ENCODE measurements around the gene CLASP2. TPM values are rescaled to one million over a fixed set of nuclear protein-coding genes. Genes with fewer than 3 reads are reported as not detected.

CLASP2 gene
- total and polyA plus RNA-seq, 2 of the 4 experiments (the other 2 are of a cell fraction) = 11.9 to 49.1 TPM

GRCh38 chr3:33523093-33523667, 194.9 kb downstream of the CLASP2 start:
- no peak overlapping the region for H2BK5ac ChIP-seq (ENCODE audit: low read depth, low read length, poor library complexity, severe bottlenecking)
- H3K56ac ChIP-seq (ENCODE audit: extremely low read depth, insufficient read depth, low read length) = no peak overlapping the region
- no peak overlapping the region for H2AFZ ChIP-seq (replicated peaks; ENCODE audit: low read length, poor library complexity)
- DNase-seq = no peak
- WGBS, 2 experiments (ENCODE audit: extremely low coverage in 2 of 2, insufficient read length in 1 of 2) = no CpG with 5 or more reads among the region's 3 CpGs
- TF ChIP-seq, protein P1, sequence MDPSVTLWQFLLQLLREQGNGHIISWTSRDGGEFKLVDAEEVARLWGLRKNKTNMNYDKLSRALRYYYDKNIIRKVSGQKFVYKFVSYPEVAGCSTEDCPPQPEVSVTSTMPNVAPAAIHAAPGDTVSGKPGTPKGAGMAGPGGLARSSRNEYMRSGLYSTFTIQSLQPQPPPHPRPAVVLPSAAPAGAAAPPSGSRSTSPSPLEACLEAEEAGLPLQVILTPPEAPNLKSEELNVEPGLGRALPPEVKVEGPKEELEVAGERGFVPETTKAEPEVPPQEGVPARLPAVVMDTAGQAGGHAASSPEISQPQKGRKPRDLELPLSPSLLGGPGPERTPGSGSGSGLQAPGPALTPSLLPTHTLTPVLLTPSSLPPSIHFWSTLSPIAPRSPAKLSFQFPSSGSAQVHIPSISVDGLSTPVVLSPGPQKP (IDR thresholded peaks at IDR 0.05; ENCODE audit: borderline replicate concordance, low read depth, low read length) = no peak
- TF ChIP-seq SMC3 (IDR thresholded peaks at IDR 0.05; ENCODE audit: low read depth, low read length) (no peak), CHD1 (IDR thresholded peaks at IDR 0.05; ENCODE audit: low read depth, low read length) (no peak)
- H3K9me3 ChIP-seq (ENCODE audit: control insufficient read depth, insufficient read depth, low read length) = peaks cover 6% of the 10 kb centered on the region; the same call in 1 of the 2 replicates
- no peak overlapping the region for H2AK9ac ChIP-seq (replicated peaks; ENCODE audit: low read depth, low read length, poor library complexity)
- intact Hi-C loops (cut with micrococcal nuclease) = no loop called here
- no peak overlapping the region for H2AK5ac ChIP-seq (ENCODE audit: low read depth, low read length)
- CTCF ChIA-PET = interaction anchor here (0.7 kb wide), 1 partner anchor 72 kb away, joined by 3 read pairs; no protein-coding TSS in a partner anchor
- ATAC-seq (ENCODE audit: low read depth) = no peak
- no peak overlapping the region for H3K14ac ChIP-seq (replicated peaks; ENCODE audit: low read depth, low read length)
- in situ Hi-C loops (cut with MboI; ENCODE audit: low sequenced_read_pairs) = no loop called here
- no TSS peak for BruUV-seq (replicated peaks)
- no peak overlapping the region for H3K4me3 ChIP-seq (ENCODE audit: insufficient read depth, low read depth, low read length)
- H3K9me1 ChIP-seq (ENCODE audit: insufficient read depth, low read length) = no peaks in the 10 kb centered on the region
- peaks cover 8% of the 10 kb centered on the region; the same call in 1 of the 2 replicates for H3K36me3 ChIP-seq (ENCODE audit: control insufficient read depth, insufficient read depth, low read length)
- no peaks in the 10 kb centered on the region for H3K27me3 ChIP-seq (ENCODE audit: control insufficient read depth, insufficient read depth, low read length)
- H3K27ac ChIP-seq (ENCODE audit: insufficient read depth, low read length) = no peak overlapping the region
- H3K23ac ChIP-seq (ENCODE audit: low read depth, low read length) = no peak overlapping the region
- no peak overlapping the region for H2BK20ac ChIP-seq (ENCODE audit: low read depth, low read length)
- no peaks in the 10 kb centered on the region; a peak in 2 of 4 replicates for H3K79me1 ChIP-seq (ENCODE audit: low read depth in 1 of 2, low read length in 2 of 2)
- no peak overlapping the region for H3K18ac ChIP-seq (ENCODE audit: low read depth, low read length)
- POLR2A ChIA-PET (ENCODE audit: unreplicated experiment) = interaction anchor here (0.6 kb wide), 1 partner anchor 61 kb away, joined by 7 read pairs; no protein-coding TSS in a partner anchor
- H4K20me1 ChIP-seq (ENCODE audit: insufficient read depth, low read length) = no peaks in the 10 kb centered on the region
- no peaks in the 10 kb centered on the region for H3K4me1 ChIP-seq (ENCODE audit: control insufficient read depth, insufficient read depth, low read length)
- no peak overlapping the region for H2BK15ac ChIP-seq (ENCODE audit: low read depth, low read length)
- dilution Hi-C loops (cut with HindIII; ENCODE audit: low sequenced_read_pairs, unreplicated experiment) = no loop called here
- H4K8ac ChIP-seq (ENCODE audit: low read depth in 2 of 2, low read length in 2 of 2) = no peak overlapping the region
- H2BK120ac ChIP-seq (ENCODE audit: low read depth, low read length) = no peak overlapping the region
- H3K4me2 ChIP-seq (ENCODE audit: low read depth, low read length) = no peak overlapping the region
- H4K91ac ChIP-seq (ENCODE audit: insufficient read depth, low read depth, low read length) = no peak overlapping the region
- no peak overlapping the region for H3K4ac ChIP-seq (ENCODE audit: low read depth, low read length)
- H4K5ac ChIP-seq (ENCODE audit: low read depth, low read length) = no peak overlapping the region
- H3K9ac ChIP-seq (ENCODE audit: low read depth, low read length) = no peak overlapping the region

All from IMR-90 (cell line).